Measurements from ENCODE around the gene RGPD8. TPM values are rescaled to one million over a fixed set of nuclear protein-coding genes. Genes with fewer than 3 reads are reported as not detected.

The RGPD8 gene
- total RNA-seq, 1 experiment from 2014 or later = 8.1 TPM

GRCh38 chr2:112321375-112322320 lies 111.8 kb downstream of the RGPD8 start:
- H3K4me1 Mint-ChIP-seq = peaks cover 5 to 7% of the 10 kb centered on the region in 2 experiments
- Histone ChIP-seq H3K18ac (ENCODE audit: insufficient read length, low read depth, low read length) (no peak overlapping the region), H3K23me2 (ENCODE audit: insufficient read length, low read depth, low read length, poor library complexity, severe bottlenecking) (no peaks in the 10 kb centered on the region), H3K79me1 (ENCODE audit: insufficient read depth, low read depth, low read length, poor library complexity, severe bottlenecking) (no peaks in the 10 kb centered on the region), H3K56ac (ENCODE audit: insufficient read length, low read depth, low read length) (no peak overlapping the region), H2BK15ac (ENCODE audit: low read depth, low read length) (no peak overlapping the region), H3K4me1 (ENCODE audit: insufficient read depth, low read length) (no peaks in the 10 kb centered on the region), H3K4me2 (ENCODE audit: insufficient read depth, insufficient read length, low read length) (no peak overlapping the region), H2AK5ac (ENCODE audit: insufficient read length, low read length) (no peak overlapping the region), H3K27me3 (ENCODE audit: insufficient read depth, low read length) (no peaks in the 10 kb centered on the region), H3K79me2 (ENCODE audit: insufficient read depth, low read length) (no peaks in the 10 kb centered on the region), H3K9me3 (ENCODE audit: control insufficient read depth, low read depth, low read length) (no peaks in the 10 kb centered on the region), H4K91ac (ENCODE audit: insufficient read length, low read depth, low read length) (no peak overlapping the region), H2AFZ (ENCODE audit: low read length) (no peak overlapping the region), H2BK12ac (ENCODE audit: insufficient read length, low read depth, low read length) (no peak overlapping the region), H2BK5ac (ENCODE audit: insufficient read length, low read length) (no peak overlapping the region), H3K4ac (ENCODE audit: low read depth, low read length) (no peak overlapping the region), H3K27ac (ENCODE audit: insufficient read length, low read depth, low read length) (no peak overlapping the region), H3K23ac (ENCODE audit: insufficient read length, low read depth, low read length) (no peak overlapping the region), H4K8ac (replicated peaks; ENCODE audit: insufficient read length, low read depth, low read length) (no peak overlapping the region), H3K9ac (ENCODE audit: extremely low read depth, insufficient read length, low read length) (no peak overlapping the region), H3T11ph (ENCODE audit: low read length) (no peak overlapping the region), H4K20me1 (ENCODE audit: control insufficient read depth, insufficient read depth, insufficient read length) (no peaks in the 10 kb centered on the region), H2BK120ac (ENCODE audit: low read depth, low read length, poor library complexity, severe bottlenecking) (no peak overlapping the region), H3K14ac (ENCODE audit: insufficient read depth, low read length) (no peak overlapping the region), H4K5ac (ENCODE audit: insufficient read length, low read depth, low read length) (no peak overlapping the region), H2BK20ac (ENCODE audit: low read depth, low read length, poor library complexity, severe bottlenecking) (no peak overlapping the region)
- H3K36me3 Mint-ChIP-seq (ENCODE audit: insufficient read depth in 1 of 3, low read depth in 3 of 3) = peaks cover 0 to 6% (median 1%) of the 10 kb centered on the region in 3 experiments; a peak in 5 of 7 replicates
- WGBS (ENCODE audit: extremely low coverage, insufficient read length, low lambda C conversion rate) = no CpG with 5 or more reads among the region's 3 CpGs
- no peak overlapping the region for H3K4me3 Mint-ChIP-seq
- TF ChIP-seq CTCF (conservative IDR thresholded peaks at IDR 0.05) = no peak
- no peaks in the 10 kb centered on the region for H3K27me3 Mint-ChIP-seq (ENCODE audit: low read depth)
- H3K27ac Mint-ChIP-seq = peak overlapping the region in 1 of 3 experiments; percentile 85; a peak in 1 of 7 replicates
- DNase-seq = no peak
- H3K9me3 Mint-ChIP-seq = no peaks in the 10 kb centered on the region

Other genes starting within 250 kb of the RGPD8 start
- gene ZC3H8, start 178.6 kb downstream of the RGPD8 start, total RNA-seq (2021) = 6.9 TPM in 2 replicates
- gene ZC3H6, start 158.0 kb downstream of the RGPD8 start, total RNA-seq (2021) = 3.5 and 4.8 TPM in 2 replicates
- 57.8 and 58.9 TPM in 2 replicates for gene TTL, start 48.5 kb upstream of the RGPD8 start, total RNA-seq (2021)
- 72.0 and 83.6 TPM in 2 replicates for gene POLR1B, start 108.8 kb upstream of the RGPD8 start, total RNA-seq (2021)
- 30.6 and 32.3 TPM in 2 replicates for gene CHCHD5, start 151.0 kb upstream of the RGPD8 start, total RNA-seq (2021)
- 120 and 123 TPM in 2 replicates for gene SLC20A1, start 212.3 kb upstream of the RGPD8 start, total RNA-seq (2021)

Data from H9 (cell line).